ENCODE results near the gene LRRC37B.
"Not testable (repeated sequence)": the region's sequence is repeated elsewhere in the genome, so short reads cannot be mapped to it uniquely, and the experiment has no call there.

Gene LRRC37B

GRCh38 chr17:32006957-32007462 lies at the start of gene LRRC37B:
TSS of gene LRRC37B (plus strand) at chr17:32007383. CDS start at chr17:32021393, 14,010 bp downstream.
- no peak for DNase-seq

- DNase-seq, result not testable (repeated sequence)
These were observed 43.1 kb upstream of the LRRC37B start for GRCh38 chr17:31964131-31964530.

- DNase-seq, result no peak
These were observed 39.5 kb upstream of the LRRC37B start for GRCh38 chr17:31967648-31968047.

GRCh38 chr17:31970416-31970815 lies 36.8 kb upstream of the LRRC37B start:
- DNase-seq, result not testable (repeated sequence)

GRCh38 chr17:31974269-31975071 lies 32.7 kb upstream of the LRRC37B start:
- DNase-seq, result not testable (repeated sequence)

- DNase-seq, result not testable (repeated sequence)
These were observed 31.8 kb upstream of the LRRC37B start for GRCh38 chr17:31975391-31975790.

- not testable (repeated sequence) for DNase-seq
These were observed 15.4 kb upstream of the LRRC37B start for GRCh38 chr17:31991821-31992220.

GRCh38 chr17:31997005-31997404 lies 10.2 kb upstream of the LRRC37B start:
- no peak for DNase-seq

- no peak for DNase-seq
These were observed 498 bp downstream of the LRRC37B start for GRCh38 chr17:32007463-32008298.

- no peak for DNase-seq
These were observed 2.0 kb downstream of the LRRC37B start for GRCh38 chr17:32009262-32009542.

- DNase-seq, result no peak
These were observed 2.9 kb downstream of the LRRC37B start for GRCh38 chr17:32010114-32010513.

GRCh38 chr17:32015245-32016013 lies 8.2 kb downstream of the LRRC37B start:
- DNase-seq, result peak; percentile 82

- no peak for DNase-seq
These were observed 9.0 kb downstream of the LRRC37B start for GRCh38 chr17:32016231-32016630.

- no peak for DNase-seq
These were observed 12.0 kb downstream of the LRRC37B start for GRCh38 chr17:32019228-32019627.

- no peak for DNase-seq
These were observed 13.9 kb downstream of the LRRC37B start for GRCh38 chr17:32020943-32021614.

- DNase-seq, result no peak
These were observed 14.4 kb downstream of the LRRC37B start for GRCh38 chr17:32021615-32021955.

GRCh38 chr17:32022554-32022953 lies 15.4 kb downstream of the LRRC37B start:
- not testable (repeated sequence) for DNase-seq

- not testable (repeated sequence) for DNase-seq
These were observed 20.1 kb downstream of the LRRC37B start for GRCh38 chr17:32027271-32027670.

GRCh38 chr17:32033223-32033622 lies 26.0 kb downstream of the LRRC37B start:
- no peak for DNase-seq

GRCh38 chr17:32033812-32034211 lies 26.6 kb downstream of the LRRC37B start:
- DNase-seq, result not testable (repeated sequence)

- DNase-seq, result not testable (repeated sequence)
These were observed 33.1 kb downstream of the LRRC37B start for GRCh38 chr17:32040246-32040645.

- DNase-seq, result not testable (repeated sequence)
These were observed 34.2 kb downstream of the LRRC37B start for GRCh38 chr17:32041306-32041875.
